SK-N-SH (cell line): ENCODE measurements around the gene MXD3. TPM values are rescaled to one million over a fixed set of nuclear protein-coding genes. Genes with fewer than 3 reads are reported as not detected.

ENCODE experiments used
- CTCF ChIA-PET: fragments of 300-600, 350-600 bp; formaldehyde crosslinking; extraction: SDS; loops from one replicate; lab custom pipeline; 2021; lab: Yijun Ruan, JAX
- POLR2A ChIA-PET: fragments of 350-600 bp; sonication (Branson Sonifier 250); formaldehyde crosslinking; extraction: SDS; loops from one replicate; lab custom pipeline; 2020; ENCODE audit warnings: antibody characterized with exemption, inconsistent platforms; lab: Yijun Ruan, JAX
- DNase-seq: peaks from one replicate; pipeline ENCODE4 v3.0.0; 2012
- H2AFZ ChIP-seq: fragments of 200-600 bp; sonication (generic); 2 replicates; pipeline ENCODE4 v1.8.1; 2016; ENCODE audit warnings: antibody characterized with exemption, mild to moderate bottlenecking, low read depth
- H3F3A ChIP-seq: fragments of 200-600 bp; sonication (generic); replicated peaks from 2 replicates; pipeline ENCODE3; 2016; ENCODE audit warnings: antibody characterized with exemption, mild to moderate bottlenecking; ENCODE audit not compliant: insufficient read depth
- H3K27ac ChIP-seq, 2 experiments: fragments of 200-500 bp in 1 of 2; fragments of 200-600 bp in 1 of 2; sonication (Bioruptor generic) in 1 of 2; sonication (generic), shearing (Covaris generic) in 1 of 2; 2 replicates each; pipeline versions ENCODE4 v1.5.1 to v1.6.1; 2014 to 2016; ENCODE audit warnings: low read depth in 2 of 2, inconsistent platforms in 1 of 2, low read length in 1 of 2, mild to moderate bottlenecking in 1 of 2, mixed read lengths in 1 of 2
- H3K27me3 ChIP-seq: fragments of 200-600 bp; sonication (generic), shearing (Covaris generic); 2 replicates; pipeline ENCODE4 v1.6.1; 2016; ENCODE audit warnings: mixed run types; ENCODE audit not compliant: insufficient read depth
- H3K36me3 ChIP-seq, 2 experiments: fragments of 200-500 bp in 1 of 2; fragments of 200-600 bp in 1 of 2; sonication (Bioruptor generic) in 1 of 2; sonication (generic) in 1 of 2; replicated peaks in 1 of 2; 2 replicates each; pipeline versions ENCODE3 to v1.5.1; 2014 to 2016; ENCODE audit warnings: low read length in 1 of 2, mild to moderate bottlenecking in 1 of 2; ENCODE audit not compliant: insufficient read depth in 2 of 2, control insufficient read depth in 1 of 2
- H3K4me1 ChIP-seq, 2 experiments: fragments of 200-500 bp in 1 of 2; fragments of 200-600 bp in 1 of 2; sonication (Bioruptor generic) in 1 of 2; sonication (generic), shearing (Covaris generic) in 1 of 2; 2 replicates each; pipeline versions ENCODE4 v1.5.1 to v1.6.1; 2014 to 2016; ENCODE audit warnings: low read depth in 1 of 2, low read length in 1 of 2, mixed run types in 1 of 2; ENCODE audit not compliant: insufficient read depth in 2 of 2, control insufficient read depth in 1 of 2
- H3K4me2 ChIP-seq: fragments of 200-600 bp; sonication (generic), shearing (Covaris generic); 2 replicates; pipeline ENCODE4 v1.6.1; 2017; ENCODE audit warnings: mixed run types
- H3K4me3 ChIP-seq, 2 experiments: fragments of 200-500 bp in 1 of 2; fragments of 200-600 bp in 1 of 2; sonication (Bioruptor generic) in 1 of 2; sonication (generic), shearing (Covaris generic) in 1 of 2; 2 replicates each; pipeline versions ENCODE4 v1.5.1 to v1.8.1; 2014 to 2016; ENCODE audit warnings: low read depth in 2 of 2, inconsistent platforms in 1 of 2, low read length in 1 of 2, mild to moderate bottlenecking in 1 of 2, mixed read lengths in 1 of 2, moderate library complexity in 1 of 2
- H3K79me2 ChIP-seq: fragments of 200-600 bp; sonication (generic); 2 replicates; pipeline ENCODE4 v1.8.1; 2017; ENCODE audit warnings: mild to moderate bottlenecking; ENCODE audit not compliant: insufficient read depth
- H3K9ac ChIP-seq: fragments of 200-600 bp; sonication (generic); 2 replicates; pipeline ENCODE4 v1.6.1; 2017; ENCODE audit warnings: mixed run types
- H3K9me2 ChIP-seq: fragments of 200-600 bp; sonication (generic); 2 replicates; pipeline ENCODE4 v1.6.1; 2017; ENCODE audit warnings: mixed run types
- H3K9me3 ChIP-seq: fragments of 200-600 bp; sonication (generic); 2 replicates; pipeline ENCODE4 v1.6.1; 2017; ENCODE audit warnings: mixed run types, mild to moderate bottlenecking, moderate library complexity
- H4K20me1 ChIP-seq: fragments of 200-600 bp; sonication (generic); 2 replicates; pipeline ENCODE4 v1.6.1; 2017; ENCODE audit warnings: mild to moderate bottlenecking, mixed run types; ENCODE audit not compliant: insufficient read depth
- CHD2 ChIP-seq: fragments of 150-350 bp; IDR thresholded peaks from 2 replicates; pipeline ENCODE4 v1.6.1; 2018; ENCODE audit warnings: low read length; ENCODE audit not compliant: partially characterized antibody
- ELF1 ChIP-seq: IDR thresholded peaks from 2 replicates; pipeline ENCODE4 v1.4.0; 2012
- FOXJ3 ChIP-seq: sonication (generic); formaldehyde crosslinking; IDR thresholded peaks from 2 replicates; pipeline ENCODE4 v1.5.1; 2020; ENCODE audit warnings: mild to moderate bottlenecking, missing genetic modification reagents
- FOXM1 ChIP-seq: IDR thresholded peaks from 2 replicates; pipeline ENCODE4 v1.4.0; 2012; ENCODE audit warnings: low read depth, mild to moderate bottlenecking
- GABPA ChIP-seq: IDR thresholded peaks from 2 replicates; pipeline ENCODE4 v1.4.0; 2012; ENCODE audit warnings: low read depth, mild to moderate bottlenecking
- GATA2 ChIP-seq: sonication (generic); formaldehyde crosslinking; IDR thresholded peaks from 2 replicates; pipeline ENCODE4 v1.5.0; 2020; ENCODE audit warnings: mild to moderate bottlenecking, missing genetic modification reagents
- IRF3 ChIP-seq: fragments of 150-350 bp; IDR thresholded peaks from 2 replicates; pipeline ENCODE4 v1.6.1; 2016; ENCODE audit warnings: mild to moderate bottlenecking, low read depth, low read length
- NFIC ChIP-seq: IDR thresholded peaks from 2 replicates; pipeline ENCODE4 v1.4.0; 2012; ENCODE audit warnings: borderline replicate concordance
- NRF1 ChIP-seq: IDR thresholded peaks from 2 replicates; pipeline ENCODE4 v1.6.1; 2012; ENCODE audit warnings: low read depth, mild to moderate bottlenecking, low read length
- POLR2AphosphoS5 ChIP-seq: IDR thresholded peaks from 2 replicates; pipeline ENCODE4 v1.6.1; 2012; ENCODE audit warnings: low read depth, low read length
- RAD21 ChIP-seq: IDR thresholded peaks from 2 replicates; pipeline ENCODE4 v1.6.1; 2012; ENCODE audit warnings: mild to moderate bottlenecking, low read length
- RCOR1 ChIP-seq: fragments of 150-350 bp; IDR thresholded peaks from 2 replicates; pipeline ENCODE4 v1.6.1; 2017; ENCODE audit warnings: antibody characterized with exemption, low read length
- REST ChIP-seq: IDR thresholded peaks from 2 replicates; pipeline ENCODE4 v1.6.1; 2012; ENCODE audit warnings: mild to moderate bottlenecking, low read depth, low read length, moderate library complexity
- RFX5 ChIP-seq: IDR thresholded peaks from 2 replicates; pipeline ENCODE4 v1.6.1; 2012; ENCODE audit warnings: mild to moderate bottlenecking, improper control_type of control experiment, low read length
- RXRA ChIP-seq: IDR thresholded peaks from 2 replicates; pipeline ENCODE4 v1.4.0; 2012; ENCODE audit warnings: low read depth, mild to moderate bottlenecking, borderline replicate concordance
- SIN3A ChIP-seq: IDR thresholded peaks from 2 replicates; pipeline ENCODE4 v1.6.1; 2012; ENCODE audit warnings: low read depth, mild to moderate bottlenecking, low read length, moderate library complexity, borderline replicate concordance
- ZBTB33 ChIP-seq: IDR thresholded peaks from 2 replicates; pipeline ENCODE4 v1.4.0; 2012; ENCODE audit warnings: low read depth, borderline replicate concordance
- WGBS: methylation state at CpG from one replicate; pipeline ENCODE4 v1.1.6; 2017; ENCODE audit warnings: low lambda C conversion rate; 5-methylcytosine and 5-hydroxymethylcytosine counted together
- polyA plus RNA-seq, 3 experiments: library from polyadenylated mRNA; depleted of rRNA; stranded (reverse); fragments of >200 nt; gene quantifications; 2 replicates each; pipeline ENCODE4 v1.2.3, GENCODE V29; 2012
- TF ChIP-seq, protein P1 (sequence below): IDR thresholded peaks from 2 replicates; pipeline ENCODE4 v1.4.0; 2012; ENCODE audit warnings: low read depth

Gene MXD3
- polyA plus RNA-seq, 1 of the 3 experiments (the other 2 are of a cell fraction) = 22.6 TPM

GRCh38 chr5:177296581-177296980, 15.1 kb downstream of the MXD3 start:
- Histone ChIP-seq H3K27me3 (no peaks in the 10 kb centered on the region), H4K20me1 (no peaks in the 10 kb centered on the region), H3K4me1 (peaks cover 0 to 4% of the 10 kb centered on the region in 2 experiments; a peak in 1 of 4 replicates), H3K9me3 (no peaks in the 10 kb centered on the region), H2AFZ (no peak overlapping the region), H3F3A (peaks cover 9% of the 10 kb centered on the region), H3K79me2 (no peaks in the 10 kb centered on the region; the same call in 1 of the 2 replicates), H3K36me3 (peaks cover 26 to 83% of the 10 kb centered on the region in 2 experiments), H3K4me3 (no peak overlapping the region), H3K9me2 (no peaks in the 10 kb centered on the region), H3K9ac (no peak overlapping the region), H3K27ac (no peak overlapping the region; a peak in 1 of 4 replicates), H3K4me2 (no peak overlapping the region)
- DNase-seq = no peak
- CTCF ChIA-PET = interaction anchor here (0.8 to 1.9 kb wide), 5 partner anchors 11 to 225 kb away, joined by 3 to 9 read pairs (median 4); no protein-coding TSS in a partner anchor
- TF ChIP-seq FOXM1 (no peak), REST (no peak), ELF1 (no peak), RAD21 (no peak), RXRA (no peak), POLR2AphosphoS5 (no peak), RCOR1 (no peak), IRF3 (no peak), CHD2 (no peak), NRF1 (no peak), ZBTB33 (no peak), SIN3A (no peak), NFIC (no peak), GATA2 (CRISPR knock-in tag) (no peak), RFX5 (no peak), GABPA (no peak), FOXJ3 (no peak)
- TF ChIP-seq, protein P1, sequence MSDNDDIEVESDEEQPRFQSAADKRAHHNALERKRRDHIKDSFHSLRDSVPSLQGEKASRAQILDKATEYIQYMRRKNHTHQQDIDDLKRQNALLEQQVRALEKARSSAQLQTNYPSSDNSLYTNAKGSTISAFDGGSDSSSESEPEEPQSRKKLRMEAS = no peak
- WGBS = 78% methylated on average over 4 of the region's 4 CpGs
- POLR2A ChIA-PET = no interaction called here
